HUDEP-2 (cell line): ENCODE results near the gene GBE1.

ENCODE experiments used
- DNase-seq, 76 experiments: peaks; one replicate each; lab custom pipeline; 2025; ENCODE audit not compliant: unreplicated experiment in 76 of 76; lab: John Stamatoyannopoulos, UW

The GBE1 gene

DNA sequence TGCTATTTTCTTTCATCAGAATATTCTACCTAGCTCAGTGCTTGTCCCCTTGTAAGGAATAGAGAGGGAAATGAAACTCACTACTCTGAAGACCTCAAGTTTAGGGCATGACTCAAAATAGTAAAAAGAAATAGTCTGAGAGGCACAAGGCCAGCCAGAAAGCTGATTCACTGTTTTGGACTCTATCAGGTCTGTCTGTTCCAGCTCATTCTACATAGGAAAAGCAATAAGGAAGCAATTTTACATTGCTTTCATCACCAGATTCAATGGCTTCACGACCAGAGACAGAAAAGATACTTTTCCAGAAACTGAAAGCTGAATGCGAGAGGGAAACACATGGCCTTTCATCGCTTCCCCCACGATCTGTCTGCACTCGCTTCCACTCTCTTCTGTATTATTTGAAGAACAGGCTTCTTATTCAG is 276.0 kb downstream of the GBE1 start:
- DNase-seq: no peak

DNA sequence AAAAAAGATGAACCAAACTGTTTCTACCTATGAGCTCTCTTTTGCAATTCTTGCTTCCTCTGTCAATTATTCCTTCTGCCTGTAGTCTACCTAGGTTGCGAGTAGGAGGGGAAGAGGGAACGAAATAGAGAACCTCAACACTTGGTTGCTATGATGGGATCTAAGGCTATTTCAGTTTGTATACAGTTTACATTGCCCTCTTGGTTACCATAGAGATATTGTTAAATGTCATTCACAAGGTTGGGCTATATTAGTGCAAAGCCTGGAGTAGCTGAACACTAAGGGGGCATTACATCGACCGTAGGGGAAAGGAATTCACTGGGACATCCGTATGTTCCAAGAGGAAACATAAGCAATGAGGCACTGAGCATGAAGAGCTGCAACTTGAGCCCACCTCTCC is 276.9 kb downstream of the GBE1 start:
- DNase-seq: no peak

- DNase-seq: no peak
These were observed 278.4 kb downstream of the GBE1 start for GRCh38 chr3:81483046-81483445.

GRCh38 chr3:81477740-81478139 is 283.7 kb downstream of the GBE1 start:
- no peak for DNase-seq

- no peak for DNase-seq
These were observed 284.8 kb downstream of the GBE1 start for GRCh38 chr3:81476692-81477091.

- no peak for DNase-seq
These were observed 288.7 kb downstream of the GBE1 start for GRCh38 chr3:81472600-81473362.

DNA sequence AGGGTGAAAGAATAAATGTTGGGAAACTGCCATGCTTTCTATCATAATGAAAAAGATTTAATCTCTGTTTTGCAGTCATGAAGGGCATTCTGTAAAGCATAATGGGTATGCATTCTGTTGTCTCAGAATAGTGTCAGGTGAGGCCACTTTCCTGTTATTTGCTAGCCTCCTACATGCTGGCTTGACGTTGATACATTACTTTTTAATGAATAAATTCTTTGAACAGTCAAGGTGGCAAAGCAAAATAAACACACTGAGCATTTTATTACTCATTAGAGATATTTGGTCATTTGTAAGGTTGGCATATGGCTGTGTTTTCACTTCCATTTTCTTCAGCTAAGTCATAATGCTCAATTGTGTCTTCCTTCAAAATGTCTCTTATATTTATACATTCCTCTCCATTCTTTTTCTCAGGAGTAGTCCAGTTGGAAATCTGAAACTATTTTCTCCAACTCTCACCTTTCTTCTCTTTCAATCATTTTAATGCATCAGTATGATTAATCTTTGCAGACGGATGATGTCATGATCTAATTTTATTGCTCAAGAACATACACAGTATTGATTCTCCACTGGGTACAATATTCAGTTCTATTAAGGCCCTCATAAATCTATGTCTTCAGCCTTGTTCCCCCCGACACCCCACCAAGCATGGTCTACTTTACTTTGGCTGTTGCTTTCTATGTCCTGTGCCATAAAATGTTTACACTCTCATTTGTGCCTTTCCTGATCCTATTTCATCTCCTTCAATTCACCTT is 290.7 kb downstream of the GBE1 start:
- no peak for DNase-seq

DNA sequence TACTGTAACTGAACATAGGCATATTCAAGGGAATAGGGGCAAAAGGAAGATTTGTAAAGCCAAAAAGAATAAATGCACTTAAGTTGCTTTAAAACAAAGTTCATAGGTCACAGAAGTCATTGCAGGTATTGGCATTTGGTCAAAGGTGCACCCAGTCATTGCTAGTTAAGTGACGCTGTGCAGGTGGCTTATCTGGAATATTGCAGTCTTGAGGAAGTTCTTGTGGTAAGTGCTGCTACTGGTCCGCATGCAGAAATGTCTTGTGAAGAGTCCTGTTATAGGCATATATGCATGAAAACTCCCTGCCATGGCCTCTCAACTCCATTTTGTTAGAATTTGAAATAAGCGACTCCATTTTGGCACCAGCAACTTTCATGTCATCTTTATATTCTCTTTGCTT is 293.1 kb downstream of the GBE1 start:
- DNase-seq: no peak

DNA sequence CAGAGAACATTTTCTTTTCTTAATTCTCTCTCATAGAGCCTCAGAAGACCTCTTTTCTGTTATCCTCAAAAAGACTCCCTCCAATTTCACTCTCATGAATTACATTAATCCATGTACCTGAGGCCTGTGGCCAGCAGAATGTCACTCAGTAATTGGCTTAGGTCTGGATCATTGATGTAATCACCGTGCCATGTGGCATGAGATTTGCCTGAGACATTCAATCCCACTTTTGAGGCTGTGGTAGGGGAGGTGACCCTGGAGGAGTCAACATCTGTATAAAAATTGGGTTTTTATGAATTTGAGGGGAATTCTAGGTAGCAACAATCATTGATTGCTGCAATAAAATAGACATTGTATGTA is 295.3 kb downstream of the GBE1 start:
- no peak for DNase-seq

- DNase-seq: no peak
These were observed 295.8 kb downstream of the GBE1 start for GRCh38 chr3:81465510-81466200.

GRCh38 chr3:81463781-81464180 is 297.7 kb downstream of the GBE1 start:
- DNase-seq: no peak

DNA sequence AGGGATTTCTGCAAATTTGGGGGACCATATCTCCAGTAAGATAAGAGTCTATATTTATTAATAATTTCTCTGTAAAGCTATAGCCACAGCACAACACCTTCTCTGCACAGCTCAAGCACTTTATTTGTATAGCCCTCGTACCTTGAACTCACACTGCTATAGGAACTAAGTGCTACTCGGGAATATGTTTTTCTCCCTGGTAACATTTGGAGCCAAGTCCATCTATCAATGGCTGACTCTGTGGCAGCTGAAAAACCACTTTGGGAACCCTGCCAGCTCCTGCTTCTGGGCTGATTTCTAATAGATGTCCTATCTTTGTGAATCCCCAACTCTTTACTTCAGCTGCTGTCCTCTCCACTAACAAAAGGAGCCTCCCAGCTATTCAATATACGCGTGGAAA is 298.5 kb downstream of the GBE1 start:
- no peak for DNase-seq

DNA sequence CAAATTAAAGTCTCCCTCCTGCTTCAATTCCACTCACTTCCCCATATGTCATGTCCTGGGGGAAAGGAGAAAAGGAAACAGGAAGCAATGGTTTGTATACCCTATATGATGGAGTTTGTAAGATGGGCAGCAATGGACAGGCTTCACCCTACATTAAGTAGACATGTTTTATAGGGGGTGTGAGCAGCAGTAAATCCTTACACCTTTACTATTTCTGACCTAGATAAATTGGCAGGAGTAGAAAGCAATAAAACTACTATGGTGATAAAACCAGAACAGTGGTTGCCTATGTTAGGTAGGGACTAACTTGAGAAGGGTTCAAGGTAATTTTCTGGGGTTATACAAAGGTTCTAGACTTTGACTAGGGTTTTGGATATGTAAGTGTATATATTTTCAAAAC is 301.7 kb downstream of the GBE1 start:
- DNase-seq: no peak

DNA sequence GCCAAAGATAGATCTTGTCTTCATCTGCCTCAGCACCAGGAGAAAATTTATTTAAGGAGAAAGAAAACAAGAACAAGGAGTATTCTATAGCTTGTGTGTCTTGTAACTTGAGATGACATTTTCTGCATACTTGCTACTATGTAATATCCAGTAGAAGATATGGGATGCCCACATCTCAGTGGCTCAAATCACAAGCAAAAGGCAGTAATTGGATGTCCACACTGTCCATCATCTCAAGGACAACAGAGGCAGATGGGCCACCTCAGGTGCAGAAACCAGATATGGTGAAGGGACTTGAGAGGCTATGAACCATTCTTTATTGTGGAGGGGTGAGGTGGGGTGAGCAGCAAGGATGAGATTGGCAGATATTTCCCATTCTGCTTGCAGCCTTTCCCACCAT is 309.0 kb downstream of the GBE1 start:
- DNase-seq: no peak

DNA sequence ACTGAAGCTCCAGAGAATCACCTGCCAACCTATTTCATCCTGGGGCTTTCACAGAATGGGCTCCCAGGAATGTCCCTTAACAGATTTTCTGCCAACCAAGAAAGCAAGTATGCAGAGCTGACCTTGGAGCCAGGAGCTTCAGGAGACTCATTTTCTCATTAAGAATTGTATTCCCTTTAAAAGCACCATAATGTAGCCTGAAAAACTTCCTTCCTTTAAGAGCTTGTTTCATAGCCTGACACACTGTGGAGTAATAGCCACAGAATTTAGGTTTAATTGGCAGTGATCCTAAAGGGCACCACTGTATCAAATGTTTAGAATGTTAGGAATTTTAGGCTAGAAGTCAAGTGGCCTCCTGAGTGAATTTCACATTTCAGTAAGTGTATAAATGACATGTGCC is 309.8 kb downstream of the GBE1 start:
- DNase-seq: no peak

DNA sequence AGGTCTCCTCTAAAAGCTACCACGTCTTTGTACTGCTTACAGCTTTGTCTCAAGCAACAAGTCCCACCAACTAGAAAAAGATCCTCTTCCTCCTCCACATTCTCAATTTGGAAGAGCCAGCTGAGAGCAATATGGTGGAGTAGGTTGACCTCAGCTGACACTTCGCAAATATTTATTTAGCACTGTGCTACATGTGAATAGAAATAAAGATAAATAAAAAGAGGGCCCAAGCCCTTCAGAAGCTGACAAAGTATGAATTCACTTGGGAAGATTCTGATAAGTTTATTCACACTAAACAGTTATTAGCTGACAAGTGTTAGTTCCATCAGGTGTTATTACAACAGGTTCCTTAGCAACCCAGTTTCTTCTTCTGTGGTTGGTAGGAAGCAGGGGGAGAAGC is 310.3 kb downstream of the GBE1 start:
- DNase-seq: no peak

- no peak for DNase-seq
These were observed 314.6 kb downstream of the GBE1 start for GRCh38 chr3:81446806-81447205.

DNA sequence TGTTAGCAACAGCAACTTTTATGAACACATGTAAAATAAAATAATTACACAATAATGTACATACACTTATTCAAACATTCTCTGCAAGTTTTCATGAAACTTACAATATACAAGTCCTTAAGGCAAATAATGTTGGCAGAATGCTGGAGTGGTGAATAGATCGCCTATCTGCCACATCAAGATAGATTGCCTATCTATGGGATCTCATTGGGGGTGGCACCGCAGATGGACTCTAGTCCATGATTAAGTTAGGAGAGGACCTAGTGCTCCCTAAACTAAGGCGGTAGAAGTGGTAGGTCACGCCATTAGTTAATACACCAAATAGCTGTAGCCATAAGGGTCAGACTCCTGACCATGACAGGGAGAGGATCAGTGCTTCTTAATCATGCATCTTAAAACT is 315.7 kb downstream of the GBE1 start:
- DNase-seq: no peak

DNA sequence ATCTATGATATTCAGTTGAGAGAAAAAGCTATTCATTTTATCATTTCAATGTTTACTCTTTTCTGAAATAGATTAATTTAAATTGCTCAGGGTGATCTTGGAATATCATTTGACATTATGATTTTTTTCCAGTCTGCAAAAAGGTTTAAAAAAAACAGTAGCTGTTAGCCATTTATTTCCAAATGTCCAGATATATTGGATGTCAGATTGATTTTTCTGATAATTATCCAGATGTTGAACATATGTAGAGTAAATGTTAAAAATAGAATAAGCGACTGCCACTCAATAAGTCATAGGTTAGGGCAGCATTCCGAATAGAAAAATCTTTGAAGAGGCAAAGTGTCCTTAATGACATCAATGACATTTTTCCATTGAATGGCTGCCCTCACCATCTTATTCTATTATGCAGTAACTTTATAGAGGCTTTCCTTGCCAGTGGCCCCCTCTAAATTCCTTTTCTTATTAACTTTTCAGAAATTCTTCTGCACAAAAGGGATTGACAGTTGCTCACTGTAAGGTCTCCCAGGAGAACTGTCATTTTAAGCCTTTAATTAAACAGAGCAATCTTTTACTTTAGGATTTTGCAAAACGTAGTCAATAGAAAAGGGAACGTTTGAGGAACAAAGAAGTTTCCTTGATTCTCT is 316.5 kb downstream of the GBE1 start:
- DNase-seq: no peak

DNA sequence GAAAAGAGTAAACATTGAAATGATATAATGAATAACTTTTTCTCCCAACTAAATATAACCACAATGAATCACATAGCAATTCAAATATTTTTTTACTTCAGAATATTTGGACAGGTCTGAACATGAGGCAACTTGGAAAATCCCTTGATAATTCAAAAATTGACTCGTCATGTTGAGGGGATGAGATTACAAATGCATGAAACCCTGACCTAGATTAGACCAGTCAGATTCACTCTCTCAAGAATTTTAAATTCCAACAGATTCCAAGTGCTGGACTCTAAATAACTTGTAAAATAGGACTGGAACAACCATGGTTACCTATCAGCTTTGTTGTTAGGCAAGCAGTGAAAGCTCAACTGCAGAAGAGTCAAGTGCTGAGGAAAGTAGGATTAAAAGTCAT is 317.5 kb downstream of the GBE1 start:
- no peak for DNase-seq

- DNase-seq: no peak
These were observed 318.0 kb downstream of the GBE1 start for GRCh38 chr3:81443457-81443782.
